K562 (cell line): ENCODE results near the gene RBM18.

ENCODE experiments used
- BCL6 ChIP-seq: fragments of 250-450 bp; sonication (Bioruptor Pico); IDR thresholded peaks from 2 replicates; pipeline ENCODE4 v1.4.0; 2020
- CCAR2 ChIP-seq: fragments of 200-400 bp; formaldehyde crosslinking; IDR thresholded peaks from 2 replicates; pipeline ENCODE4 v1.6.1; 2017; ENCODE audit warnings: mild to moderate bottlenecking, low read depth, low read length
- E2F6 ChIP-seq, 2 experiments: IDR thresholded peaks; 2 replicates each; pipeline ENCODE4 v1.6.1; 2011; ENCODE audit warnings: borderline replicate concordance in 1 of 2, control low read depth in 1 of 2, low read depth in 1 of 2, low read length in 1 of 2, mild to moderate bottlenecking in 1 of 2, mixed read lengths in 1 of 2, moderate library complexity in 1 of 2; ENCODE audit not compliant: insufficient read depth in 1 of 2, insufficient read length in 1 of 2, poor library complexity in 1 of 2, severe bottlenecking in 1 of 2; ENCODE audit errors: extremely low read depth in 1 of 2
- RNF2 ChIP-seq: sonication (generic); IDR thresholded peaks from 2 replicates; pipeline ENCODE4 v1.6.1; 2016
- SMC3 ChIP-seq: conservative IDR thresholded peaks from 2 replicates; pipeline ENCODE4 v1.6.1; 2011; ENCODE audit warnings: low read depth, low read length, improper control_type of control experiment; ENCODE audit not compliant: insufficient read depth
- TAF1 ChIP-seq: IDR thresholded peaks from 2 replicates; pipeline ENCODE4 v1.6.1; 2011; ENCODE audit warnings: mild to moderate bottlenecking, low read length, moderate library complexity; ENCODE audit not compliant: insufficient read depth, control insufficient read depth, severe bottlenecking; ENCODE audit errors: extremely low read depth
- ZNF121 ChIP-seq: sonication (generic); formaldehyde crosslinking; conservative IDR thresholded peaks from 2 replicates; pipeline ENCODE4 v1.8.0; 2022; ENCODE audit warnings: missing genetic modification reagents
- ZNF197 ChIP-seq: fragments of 200-800 bp; sonication (Bioruptor generic); IDR thresholded peaks from 2 replicates; pipeline ENCODE4 v1.6.1; 2016; ENCODE audit warnings: low read depth, missing genetic modification characterization, missing compliant biosample characterization
- ZNF318 ChIP-seq, 2 experiments: fragments of 450-650 bp; IDR thresholded peaks; 2 replicates each; pipeline ENCODE4 v1.6.1; 2016; ENCODE audit warnings: mild to moderate bottlenecking in 2 of 2, borderline replicate concordance in 1 of 2, low read depth in 1 of 2, moderate library complexity in 1 of 2
- TF ChIP-seq, protein P1 (sequence below), 3 experiments: IDR thresholded peaks in 2 of 3; conservative IDR thresholded peaks in 1 of 3; 2 replicates each; pipeline ENCODE4 v1.5.1; 2011 to 2012; ENCODE audit warnings: low read length in 3 of 3, mild to moderate bottlenecking in 3 of 3, control low read depth in 2 of 3, improper control_type of control experiment in 1 of 3, inconsistent platforms in 1 of 3, low read depth in 1 of 3, mixed read lengths in 1 of 3, moderate library complexity in 1 of 3; ENCODE audit not compliant: insufficient read depth in 2 of 3

DNA sequence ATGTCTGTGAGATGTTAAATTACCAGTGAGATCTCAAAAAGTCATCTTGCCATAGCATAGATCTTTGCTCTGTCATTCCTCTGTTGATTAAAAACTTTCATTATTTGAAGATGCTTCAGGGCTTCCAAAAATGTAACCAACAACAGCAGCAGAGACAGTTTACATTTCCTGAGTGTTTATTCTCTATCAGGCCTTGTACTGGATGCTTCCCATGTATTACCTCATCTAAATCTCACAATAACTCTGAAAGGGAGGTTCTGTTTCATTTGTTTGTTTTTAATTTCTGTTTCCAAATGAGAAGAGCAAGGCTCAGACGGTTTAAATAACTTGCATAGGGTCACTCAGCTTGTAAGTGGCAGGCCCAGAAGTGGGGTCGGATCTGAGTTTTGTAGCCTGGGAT lies 45.2 kb upstream of the RBM18 start:
- TF ChIP-seq ZNF318 (IDR thresholded peaks at IDR 0.05; ENCODE audit: borderline replicate concordance in 1 of 2, low read depth in 1 of 2) (no peak), TAF1 (no peak), RNF2 (no peak), BCL6 (CRISPR knock-in tag) (no peak), E2F6 (IDR thresholded peaks at IDR 0.05; ENCODE audit: borderline replicate concordance in 1 of 2, extremely low read depth in 1 of 2, insufficient read depth in 1 of 2, insufficient read length in 1 of 2, low read depth in 1 of 2, low read length in 1 of 2, poor library complexity in 1 of 2, severe bottlenecking in 1 of 2) (no peak), ZNF121 (no peak), SMC3 (no peak), CCAR2 (no peak), ZNF197 (CRISPR knock-in tag) (no peak)
- TF ChIP-seq, protein P1, sequence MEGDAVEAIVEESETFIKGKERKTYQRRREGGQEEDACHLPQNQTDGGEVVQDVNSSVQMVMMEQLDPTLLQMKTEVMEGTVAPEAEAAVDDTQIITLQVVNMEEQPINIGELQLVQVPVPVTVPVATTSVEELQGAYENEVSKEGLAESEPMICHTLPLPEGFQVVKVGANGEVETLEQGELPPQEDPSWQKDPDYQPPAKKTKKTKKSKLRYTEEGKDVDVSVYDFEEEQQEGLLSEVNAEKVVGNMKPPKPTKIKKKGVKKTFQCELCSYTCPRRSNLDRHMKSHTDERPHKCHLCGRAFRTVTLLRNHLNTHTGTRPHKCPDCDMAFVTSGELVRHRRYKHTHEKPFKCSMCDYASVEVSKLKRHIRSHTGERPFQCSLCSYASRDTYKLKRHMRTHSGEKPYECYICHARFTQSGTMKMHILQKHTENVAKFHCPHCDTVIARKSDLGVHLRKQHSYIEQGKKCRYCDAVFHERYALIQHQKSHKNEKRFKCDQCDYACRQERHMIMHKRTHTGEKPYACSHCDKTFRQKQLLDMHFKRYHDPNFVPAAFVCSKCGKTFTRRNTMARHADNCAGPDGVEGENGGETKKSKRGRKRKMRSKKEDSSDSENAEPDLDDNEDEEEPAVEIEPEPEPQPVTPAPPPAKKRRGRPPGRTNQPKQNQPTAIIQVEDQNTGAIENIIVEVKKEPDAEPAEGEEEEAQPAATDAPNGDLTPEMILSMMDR (IDR thresholded peaks at IDR 0.05 in 2 of 3, conservative IDR thresholded peaks at IDR 0.05 in 1 of 3; ENCODE audit: insufficient read depth in 2 of 3, low read depth in 1 of 3, low read length in 3 of 3) = no peak
